Measurements from ENCODE around the gene PCBP3. TPM values are rescaled to one million over a fixed set of nuclear protein-coding genes. Genes with fewer than 3 reads are reported as not detected.
A peak's percentile ranks its signal among the peaks of the same experiment; 100 is the strongest.

The PCBP3 gene
- total and polyA plus RNA-seq, 2 experiments from 2014 or later, result 3.4 to 4.3 TPM

GRCh38 chr21:45886610-45887026, 243.1 kb downstream of the PCBP3 start:
- Histone ChIP-seq H3K9me3 (ENCODE audit: low read depth) (no peaks in the 10 kb centered on the region), H3K4me1 (ENCODE audit: low read depth) (peaks cover 18% of the 10 kb centered on the region), H3K27ac (no peak overlapping the region), H3K4me3 (no peak overlapping the region), H3K27me3 (no peaks in the 10 kb centered on the region), H3K36me3 (no peaks in the 10 kb centered on the region)
- TF ChIP-seq CTCF (IDR thresholded peaks at IDR 0.05; ENCODE audit: low read depth, low read length), result no peak
- no peak for DNase-seq (ENCODE audit: low read depth in 1 of 2, low spot score in 1 of 2)

- Histone ChIP-seq H3K4me3 (no peak overlapping the region), H3K27ac (no peak overlapping the region), H3K36me3 (no peaks in the 10 kb centered on the region)
These were observed 243.6 kb downstream of the PCBP3 start for GRCh38 chr21:45887120-45887611.

GRCh38 chr21:45887788-45888187, 244.3 kb downstream of the PCBP3 start:
- peak in 1 of 2 donors; percentile 73 for DNase-seq (ENCODE audit: low read depth in 1 of 2, low spot score in 1 of 2)
- H3K9me3 ChIP-seq (ENCODE audit: low read depth), result no peaks in the 10 kb centered on the region
- peaks cover 25% of the 10 kb centered on the region for H3K4me1 ChIP-seq (ENCODE audit: low read depth)
- H3K4me3 ChIP-seq, result no peak overlapping the region
- H3K27ac ChIP-seq, result no peak overlapping the region
- no peaks in the 10 kb centered on the region for H3K36me3 ChIP-seq
- H3K27me3 ChIP-seq, result no peaks in the 10 kb centered on the region
- TF ChIP-seq CTCF (IDR thresholded peaks at IDR 0.05; ENCODE audit: low read depth, low read length), result no peak

More at GRCh38 chr21:45887120-45887611, 243.6 kb downstream of the PCBP3 start:
- Histone ChIP-seq H3K27me3 (no peaks in the 10 kb centered on the region), H3K9me3 (ENCODE audit: low read depth) (no peaks in the 10 kb centered on the region), H3K4me1 (ENCODE audit: low read depth) (peaks cover 24% of the 10 kb centered on the region)
- no peak for TF ChIP-seq CTCF (IDR thresholded peaks at IDR 0.05; ENCODE audit: low read depth, low read length)
- DNase-seq (ENCODE audit: low read depth in 1 of 2, low spot score in 1 of 2), result peak in 1 of 2 donors; percentile 32

- Histone ChIP-seq H3K9me3 (ENCODE audit: low read depth) (no peaks in the 10 kb centered on the region), H3K4me1 (ENCODE audit: low read depth) (peaks cover 25% of the 10 kb centered on the region)
- TF ChIP-seq CTCF (IDR thresholded peaks at IDR 0.05; ENCODE audit: low read depth, low read length), result no peak
These were observed 245.0 kb downstream of the PCBP3 start for GRCh38 chr21:45888386-45889009.

GRCh38 chr21:45889256-45889655, 245.7 kb downstream of the PCBP3 start:
- peaks cover 31% of the 10 kb centered on the region for H3K4me1 ChIP-seq (ENCODE audit: low read depth)
- H3K9me3 ChIP-seq (ENCODE audit: low read depth), result no peaks in the 10 kb centered on the region
- H3K27ac ChIP-seq, result no peak overlapping the region

More at GRCh38 chr21:45888386-45889009, 245.0 kb downstream of the PCBP3 start:
- no peaks in the 10 kb centered on the region for H3K27me3 ChIP-seq
- H3K4me3 ChIP-seq, result no peak overlapping the region
- no peaks in the 10 kb centered on the region for H3K36me3 ChIP-seq
- no peak overlapping the region for H3K27ac ChIP-seq
- DNase-seq (ENCODE audit: low read depth in 1 of 2, low spot score in 1 of 2), result no peak

More at GRCh38 chr21:45889256-45889655, 245.7 kb downstream of the PCBP3 start:
- TF ChIP-seq CTCF (IDR thresholded peaks at IDR 0.05; ENCODE audit: low read depth, low read length), result no peak
- H3K27me3 ChIP-seq, result no peaks in the 10 kb centered on the region
- no peaks in the 10 kb centered on the region for H3K36me3 ChIP-seq
- DNase-seq (ENCODE audit: low read depth in 1 of 2, low spot score in 1 of 2), result no peak
- no peak overlapping the region for H3K4me3 ChIP-seq
